H1 (cell line): ENCODE measurements around the gene MRPS2. TPM values are rescaled to one million over a fixed set of nuclear protein-coding genes. Genes with fewer than 3 reads are reported as not detected.

Source experiments
- CBX8 ChIP-seq: fragments of 300-800, 300-1000 bp; sonication (generic); IDR thresholded peaks from 2 replicates; pipeline ENCODE4 v1.7.1; 2016; ENCODE audit warnings: low read depth, low read length, borderline replicate concordance
- KDM4A ChIP-seq: IDR thresholded peaks from one replicate; pipeline ENCODE4 v1.7.1; 2012; ENCODE audit warnings: low read depth, mild to moderate bottlenecking, moderate library complexity, low read length, inconsistent platforms; ENCODE audit not compliant: severe bottlenecking
- PHF8 ChIP-seq: fragments of 200-600 bp; sonication (generic); conservative IDR thresholded peaks from 2 replicates; pipeline ENCODE4 v1.7.1; 2012; ENCODE audit warnings: low read depth, mild to moderate bottlenecking, inconsistent platforms, low read length, moderate library complexity
- polyA plus RNA-seq, 7 experiments: library from polyadenylated mRNA; depleted of rRNA in 3 of 7; stranded (reverse) in 5 of 7; unstranded in 2 of 7; fragments of >200 nt in 5 of 7; fragments of 200-250 nt in 2 of 7; gene quantifications; 1 replicate in 5 of 7; 2 replicates in 1 of 7; 4 replicates in 1 of 7; pipeline versions ENCODE4 v1.2.1 to v1.2.3, GENCODE V29; 2011 to 2013; ENCODE audit warnings: missing spikeins in 2 of 7, mixed read lengths in 2 of 7
- total RNA-seq: library from RNA; stranded (reverse); fragmentation: NEBNext Ultra II Directional; extraction: Animal tissue kit (Norgen Biotek cat#: 25700); gene quantifications from 2 replicates; pipeline ENCODE4 v1.2.1, GENCODE V29; 2021

Gene MRPS2
- total and polyA plus RNA-seq, 2 of the 8 experiments (the other 6 are each of a cell fraction or from before 2014, with no cell fraction given) = 78.6 to 476 TPM

- TF ChIP-seq CBX8 = no peak
- TF ChIP-seq PHF8 = no peak
- TF ChIP-seq KDM4A = no peak
Observed at GRCh38 chr9:135522137-135522877, 21.8 kb downstream of the MRPS2 start (continued).
